ENCODE measurements around the gene ADAMTS15.

Gene ADAMTS15

DNA sequence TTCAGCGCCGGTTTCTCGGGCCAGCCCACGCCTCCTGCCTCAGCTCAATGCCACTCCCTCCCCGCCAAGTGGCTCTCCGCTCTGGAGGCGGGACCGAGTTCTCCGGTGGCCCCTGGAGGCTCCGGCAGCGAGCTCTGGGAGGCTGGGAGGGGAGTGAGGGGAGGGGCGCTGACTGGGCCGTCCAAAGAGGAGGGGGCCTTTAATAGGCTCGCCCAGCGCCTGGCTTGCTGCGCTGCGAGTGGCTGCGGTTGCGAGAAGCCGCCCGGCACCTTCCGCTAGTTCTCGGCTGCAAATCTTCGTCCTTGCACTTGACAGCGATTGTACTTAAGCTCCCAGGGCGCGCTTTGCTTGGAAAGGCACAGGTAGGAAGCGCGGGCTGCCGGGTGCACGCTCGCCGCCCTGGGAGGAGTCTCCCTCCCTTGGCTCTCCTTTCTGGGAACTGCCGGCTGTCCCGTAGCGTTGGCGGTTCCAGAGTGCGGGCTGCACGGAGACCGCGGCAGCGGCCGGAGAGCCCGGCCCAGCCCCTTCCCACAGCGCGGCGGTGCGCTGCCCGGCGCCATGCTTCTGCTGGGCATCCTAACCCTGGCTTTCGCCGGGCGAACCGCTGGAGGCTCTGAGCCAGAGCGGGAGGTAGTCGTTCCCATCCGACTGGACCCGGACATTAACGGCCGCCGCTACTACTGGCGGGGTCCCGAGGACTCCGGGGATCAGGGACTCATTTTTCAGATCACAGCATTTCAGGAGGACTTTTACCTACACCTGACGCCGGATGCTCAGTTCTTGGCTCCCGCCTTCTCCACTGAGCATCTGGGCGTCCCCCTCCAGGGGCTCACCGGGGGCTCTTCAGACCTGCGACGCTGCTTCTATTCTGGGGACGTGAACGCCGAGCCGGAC lies at the start of gene ADAMTS15 (continued):
- TF ChIP-seq FEZF1 (tag by site-specific recombination; IDR thresholded peaks at IDR 0.05) (peak; percentile 67), ZNF596 (tag by site-specific recombination; IDR thresholded peaks at IDR 0.05) (no peak), ZNF777 (tag by site-specific recombination; IDR thresholded peaks at IDR 0.05; ENCODE audit: borderline replicate concordance) (no peak), GLIS2 (tag by site-specific recombination; IDR thresholded peaks at IDR 0.05) (peak; percentile 78), SP7 (tag by site-specific recombination; IDR thresholded peaks at IDR 0.05) (peak; percentile 58), OSR2 (tag by site-specific recombination; IDR thresholded peaks at IDR 0.05) (peak; percentile 25; the same call in 1 of the 2 replicates), ZNF302 (tag by site-specific recombination; IDR thresholded peaks at IDR 0.05; ENCODE audit: low read depth) (no peak), ZEB2 (tag by site-specific recombination; IDR thresholded peaks at IDR 0.05) (peak; percentile 63; the same call in 1 of the 2 replicates), ZNF610 (tag by site-specific recombination; IDR thresholded peaks at IDR 0.05; ENCODE audit: borderline replicate concordance) (no peak), ZNF433 (tag by site-specific recombination; IDR thresholded peaks at IDR 0.05; ENCODE audit: low read depth) (no peak), ZNF600 (tag by site-specific recombination; IDR thresholded peaks at IDR 0.05) (peak; percentile 28; the same call in 1 of the 2 replicates), ZNF830 (tag by site-specific recombination; IDR thresholded peaks at IDR 0.05; ENCODE audit: low read depth) (no peak), ZNF175 (tag by site-specific recombination; IDR thresholded peaks at IDR 0.05) (no peak), ZNF16 (tag by site-specific recombination; IDR thresholded peaks at IDR 0.05; ENCODE audit: low read depth) (no peak), ZNF76 (tag by site-specific recombination; IDR thresholded peaks at IDR 0.05; ENCODE audit: borderline replicate concordance, low read depth) (peak; percentile 52), ZBTB7A (tag by site-specific recombination; IDR thresholded peaks at IDR 0.05; ENCODE audit: low read depth) (no peak), ZNF629 (tag by site-specific recombination; IDR thresholded peaks at IDR 0.05) (no peak), ZNF544 (tag by site-specific recombination; IDR thresholded peaks at IDR 0.05) (no peak), YY1 (tag by site-specific recombination; IDR thresholded peaks at IDR 0.05) (no peak), BCL11B (tag by site-specific recombination; IDR thresholded peaks at IDR 0.05; ENCODE audit: low read depth) (no peak), KLF10 (tag by site-specific recombination; IDR thresholded peaks at IDR 0.05) (peak; percentile 33; the same call in 1 of the 2 replicates), ZNF2 (tag by site-specific recombination; IDR thresholded peaks at IDR 0.05) (no peak)
- TF ChIP-seq, protein P1, sequence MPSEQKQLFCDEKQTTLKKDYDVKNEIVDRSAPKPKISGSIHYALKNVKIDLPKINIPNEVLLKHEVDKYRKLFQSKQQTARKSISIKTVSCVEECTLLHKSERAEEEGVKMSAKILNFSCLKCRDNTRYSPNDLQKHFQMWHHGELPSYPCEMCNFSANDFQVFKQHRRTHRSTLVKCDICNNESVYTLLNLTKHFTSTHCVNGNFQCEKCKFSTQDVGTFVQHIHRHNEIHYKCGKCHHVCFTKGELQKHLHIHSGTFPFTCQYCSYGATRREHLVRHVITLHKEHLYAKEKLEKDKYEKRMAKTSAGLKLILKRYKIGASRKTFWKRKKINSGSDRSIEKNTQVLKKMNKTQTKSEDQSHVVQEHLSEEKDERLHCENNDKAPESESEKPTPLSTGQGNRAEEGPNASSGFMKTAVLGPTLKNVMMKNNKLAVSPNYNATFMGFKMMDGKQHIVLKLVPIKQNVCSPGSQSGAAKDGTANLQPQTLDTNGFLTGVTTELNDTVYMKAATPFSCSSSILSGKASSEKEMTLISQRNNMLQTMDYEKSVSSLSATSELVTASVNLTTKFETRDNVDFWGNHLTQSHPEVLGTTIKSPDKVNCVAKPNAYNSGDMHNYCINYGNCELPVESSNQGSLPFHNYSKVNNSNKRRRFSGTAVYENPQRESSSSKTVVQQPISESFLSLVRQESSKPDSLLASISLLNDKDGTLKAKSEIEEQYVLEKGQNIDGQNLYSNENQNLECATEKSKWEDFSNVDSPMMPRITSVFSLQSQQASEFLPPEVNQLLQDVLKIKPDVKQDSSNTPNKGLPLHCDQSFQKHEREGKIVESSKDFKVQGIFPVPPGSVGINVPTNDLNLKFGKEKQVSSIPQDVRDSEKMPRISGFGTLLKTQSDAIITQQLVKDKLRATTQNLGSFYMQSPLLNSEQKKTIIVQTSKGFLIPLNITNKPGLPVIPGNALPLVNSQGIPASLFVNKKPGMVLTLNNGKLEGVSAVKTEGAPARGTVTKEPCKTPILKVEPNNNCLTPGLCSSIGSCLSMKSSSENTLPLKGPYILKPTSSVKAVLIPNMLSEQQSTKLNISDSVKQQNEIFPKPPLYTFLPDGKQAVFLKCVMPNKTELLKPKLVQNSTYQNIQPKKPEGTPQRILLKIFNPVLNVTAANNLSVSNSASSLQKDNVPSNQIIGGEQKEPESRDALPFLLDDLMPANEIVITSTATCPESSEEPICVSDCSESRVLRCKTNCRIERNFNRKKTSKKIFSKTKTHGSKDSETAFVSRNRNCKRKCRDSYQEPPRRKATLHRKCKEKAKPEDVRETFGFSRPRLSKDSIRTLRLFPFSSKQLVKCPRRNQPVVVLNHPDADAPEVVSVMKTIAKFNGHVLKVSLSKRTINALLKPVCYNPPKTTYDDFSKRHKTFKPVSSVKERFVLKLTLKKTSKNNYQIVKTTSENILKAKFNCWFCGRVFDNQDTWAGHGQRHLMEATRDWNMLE (tag by site-specific recombination; conservative IDR thresholded peaks at IDR 0.05; ENCODE audit: low read depth) = no peak
- TF ChIP-seq, protein P2, sequence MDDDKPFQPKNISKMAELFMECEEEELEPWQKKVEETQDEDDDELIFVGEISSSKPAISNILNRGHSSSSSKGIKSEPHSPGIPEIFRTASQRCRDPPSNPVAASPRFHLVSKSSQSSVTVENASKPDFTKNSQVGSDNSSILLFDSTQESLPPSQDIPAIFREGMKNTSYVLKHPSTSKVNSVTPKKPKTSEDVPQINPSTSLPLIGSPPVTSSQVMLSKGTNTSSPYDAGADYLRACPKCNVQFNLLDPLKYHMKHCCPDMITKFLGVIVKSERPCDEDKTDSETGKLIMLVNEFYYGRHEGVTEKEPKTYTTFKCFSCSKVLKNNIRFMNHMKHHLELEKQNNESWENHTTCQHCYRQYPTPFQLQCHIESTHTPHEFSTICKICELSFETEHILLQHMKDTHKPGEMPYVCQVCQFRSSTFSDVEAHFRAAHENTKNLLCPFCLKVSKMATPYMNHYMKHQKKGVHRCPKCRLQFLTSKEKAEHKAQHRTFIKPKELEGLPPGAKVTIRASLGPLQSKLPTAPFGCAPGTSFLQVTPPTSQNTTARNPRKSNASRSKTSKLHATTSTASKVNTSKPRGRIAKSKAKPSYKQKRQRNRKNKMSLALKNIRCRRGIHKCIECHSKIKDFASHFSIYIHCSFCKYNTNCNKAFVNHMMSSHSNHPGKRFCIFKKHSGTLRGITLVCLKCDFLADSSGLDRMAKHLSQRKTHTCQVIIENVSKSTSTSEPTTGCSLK (tag by site-specific recombination; IDR thresholded peaks at IDR 0.05) = no peak
- TF ChIP-seq, protein P3, sequence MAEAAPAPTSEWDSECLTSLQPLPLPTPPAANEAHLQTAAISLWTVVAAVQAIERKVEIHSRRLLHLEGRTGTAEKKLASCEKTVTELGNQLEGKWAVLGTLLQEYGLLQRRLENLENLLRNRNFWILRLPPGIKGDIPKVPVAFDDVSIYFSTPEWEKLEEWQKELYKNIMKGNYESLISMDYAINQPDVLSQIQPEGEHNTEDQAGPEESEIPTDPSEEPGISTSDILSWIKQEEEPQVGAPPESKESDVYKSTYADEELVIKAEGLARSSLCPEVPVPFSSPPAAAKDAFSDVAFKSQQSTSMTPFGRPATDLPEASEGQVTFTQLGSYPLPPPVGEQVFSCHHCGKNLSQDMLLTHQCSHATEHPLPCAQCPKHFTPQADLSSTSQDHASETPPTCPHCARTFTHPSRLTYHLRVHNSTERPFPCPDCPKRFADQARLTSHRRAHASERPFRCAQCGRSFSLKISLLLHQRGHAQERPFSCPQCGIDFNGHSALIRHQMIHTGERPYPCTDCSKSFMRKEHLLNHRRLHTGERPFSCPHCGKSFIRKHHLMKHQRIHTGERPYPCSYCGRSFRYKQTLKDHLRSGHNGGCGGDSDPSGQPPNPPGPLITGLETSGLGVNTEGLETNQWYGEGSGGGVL (tag by site-specific recombination; IDR thresholded peaks at IDR 0.05) = peak; percentile 65
- TF ChIP-seq, protein P4, sequence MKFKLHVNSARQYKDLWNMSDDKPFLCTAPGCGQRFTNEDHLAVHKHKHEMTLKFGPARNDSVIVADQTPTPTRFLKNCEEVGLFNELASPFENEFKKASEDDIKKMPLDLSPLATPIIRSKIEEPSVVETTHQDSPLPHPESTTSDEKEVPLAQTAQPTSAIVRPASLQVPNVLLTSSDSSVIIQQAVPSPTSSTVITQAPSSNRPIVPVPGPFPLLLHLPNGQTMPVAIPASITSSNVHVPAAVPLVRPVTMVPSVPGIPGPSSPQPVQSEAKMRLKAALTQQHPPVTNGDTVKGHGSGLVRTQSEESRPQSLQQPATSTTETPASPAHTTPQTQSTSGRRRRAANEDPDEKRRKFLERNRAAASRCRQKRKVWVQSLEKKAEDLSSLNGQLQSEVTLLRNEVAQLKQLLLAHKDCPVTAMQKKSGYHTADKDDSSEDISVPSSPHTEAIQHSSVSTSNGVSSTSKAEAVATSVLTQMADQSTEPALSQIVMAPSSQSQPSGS (tag by site-specific recombination; IDR thresholded peaks at IDR 0.05; ENCODE audit: low read depth) = no peak
- TF ChIP-seq, protein P5, sequence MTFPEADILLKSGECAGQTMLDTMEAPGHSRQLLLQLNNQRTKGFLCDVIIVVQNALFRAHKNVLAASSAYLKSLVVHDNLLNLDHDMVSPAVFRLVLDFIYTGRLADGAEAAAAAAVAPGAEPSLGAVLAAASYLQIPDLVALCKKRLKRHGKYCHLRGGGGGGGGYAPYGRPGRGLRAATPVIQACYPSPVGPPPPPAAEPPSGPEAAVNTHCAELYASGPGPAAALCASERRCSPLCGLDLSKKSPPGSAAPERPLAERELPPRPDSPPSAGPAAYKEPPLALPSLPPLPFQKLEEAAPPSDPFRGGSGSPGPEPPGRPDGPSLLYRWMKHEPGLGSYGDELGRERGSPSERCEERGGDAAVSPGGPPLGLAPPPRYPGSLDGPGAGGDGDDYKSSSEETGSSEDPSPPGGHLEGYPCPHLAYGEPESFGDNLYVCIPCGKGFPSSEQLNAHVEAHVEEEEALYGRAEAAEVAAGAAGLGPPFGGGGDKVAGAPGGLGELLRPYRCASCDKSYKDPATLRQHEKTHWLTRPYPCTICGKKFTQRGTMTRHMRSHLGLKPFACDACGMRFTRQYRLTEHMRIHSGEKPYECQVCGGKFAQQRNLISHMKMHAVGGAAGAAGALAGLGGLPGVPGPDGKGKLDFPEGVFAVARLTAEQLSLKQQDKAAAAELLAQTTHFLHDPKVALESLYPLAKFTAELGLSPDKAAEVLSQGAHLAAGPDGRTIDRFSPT (tag by site-specific recombination; IDR thresholded peaks at IDR 0.05) = no peak

Data from HEK293 (cell line).